BLaER1 (cell line): Measurements from ENCODE around the gene FCN3.

Source experiments
- H3K27ac ChIP-seq: shearing (Covaris generic); formaldehyde crosslinking; 2 replicates; pipeline ENCODE4 v1.8.1; 2022
- H3K27me3 ChIP-seq: shearing (Covaris generic); formaldehyde crosslinking; 2 replicates; pipeline ENCODE4 v1.8.1; 2022
- H3K36me3 ChIP-seq: shearing (Covaris generic); formaldehyde crosslinking; 2 replicates; pipeline ENCODE4 v1.8.1; 2022
- H3K4me1 ChIP-seq: shearing (Covaris generic); formaldehyde crosslinking; 2 replicates; pipeline ENCODE4 v1.8.1; 2022
- H3K4me2 ChIP-seq: shearing (Covaris generic); formaldehyde crosslinking; 2 replicates; pipeline ENCODE4 v1.8.1; 2022
- H3K4me3 ChIP-seq: shearing (Covaris generic); formaldehyde crosslinking; 2 replicates; pipeline ENCODE4 v1.8.1; 2022
- H3K9ac ChIP-seq: shearing (Covaris generic); formaldehyde crosslinking; 2 replicates; pipeline ENCODE4 v1.8.1; 2022
- H3K9me3 ChIP-seq: shearing (Covaris generic); formaldehyde crosslinking; 2 replicates; pipeline ENCODE4 v1.8.1; 2022
- H4K20me1 ChIP-seq: shearing (Covaris generic); formaldehyde crosslinking; 2 replicates; pipeline ENCODE4 v1.8.1; 2022
- Cebpa-rat ChIP-seq: shearing (Covaris generic); IDR thresholded peaks from 2 replicates; pipeline ENCODE4 v1.8.1; 2022

FCN3 gene

GRCh38 chr1:27400082-27400962 is 25.7 kb upstream of the FCN3 start:
- H3K9ac ChIP-seq = no peak overlapping the region
- TF ChIP-seq Cebpa-rat = no peak
- H4K20me1 ChIP-seq = no peaks in the 10 kb centered on the region
- no peaks in the 10 kb centered on the region for H3K36me3 ChIP-seq
- no peak overlapping the region for H3K27ac ChIP-seq
- H3K27me3 ChIP-seq = no peaks in the 10 kb centered on the region
- no peak overlapping the region for H3K4me2 ChIP-seq
- H3K4me1 ChIP-seq = peaks cover 90% of the 10 kb centered on the region
- no peaks in the 10 kb centered on the region for H3K9me3 ChIP-seq
- H3K4me3 ChIP-seq = no peak overlapping the region

- H3K9me3 ChIP-seq = no peaks in the 10 kb centered on the region
- no peaks in the 10 kb centered on the region for H3K36me3 ChIP-seq
- H3K9ac ChIP-seq = peak overlapping the region; percentile 30; the same call in 1 of the 2 replicates
- H3K27ac ChIP-seq = peak overlapping the region; percentile 50
- H3K4me2 ChIP-seq = no peak overlapping the region
- peaks cover 86% of the 10 kb centered on the region for H3K4me1 ChIP-seq
- H3K27me3 ChIP-seq = no peaks in the 10 kb centered on the region
- no peak overlapping the region for H3K4me3 ChIP-seq
- H4K20me1 ChIP-seq = no peaks in the 10 kb centered on the region
- TF ChIP-seq Cebpa-rat = no peak
Observed at GRCh38 chr1:27399251-27400025, 24.8 kb upstream of the FCN3 start.

GRCh38 chr1:27398405-27399149 is 24.0 kb upstream of the FCN3 start:
- Histone ChIP-seq H3K4me2 (no peak overlapping the region), H3K4me3 (no peak overlapping the region), H3K27ac (peak overlapping the region; percentile 50), H3K4me1 (peaks cover 78% of the 10 kb centered on the region), H3K27me3 (no peaks in the 10 kb centered on the region), H3K9me3 (no peaks in the 10 kb centered on the region), H4K20me1 (no peaks in the 10 kb centered on the region), H3K9ac (peak overlapping the region; percentile 30; the same call in 1 of the 2 replicates), H3K36me3 (no peaks in the 10 kb centered on the region)
- no peak for TF ChIP-seq Cebpa-rat

GRCh38 chr1:27397749-27398148 is 23.1 kb upstream of the FCN3 start:
- Histone ChIP-seq H3K4me3 (no peak overlapping the region), H3K36me3 (no peaks in the 10 kb centered on the region), H3K27me3 (no peaks in the 10 kb centered on the region), H3K4me2 (no peak overlapping the region), H4K20me1 (no peaks in the 10 kb centered on the region), H3K4me1 (peaks cover 78% of the 10 kb centered on the region), H3K9me3 (no peaks in the 10 kb centered on the region), H3K27ac (no peak overlapping the region), H3K9ac (no peak overlapping the region)
- no peak for TF ChIP-seq Cebpa-rat

GRCh38 chr1:27397110-27397509 is 22.5 kb upstream of the FCN3 start:
- H3K9me3 ChIP-seq = no peaks in the 10 kb centered on the region
- H3K9ac ChIP-seq = no peak overlapping the region
- H3K4me1 ChIP-seq = peaks cover 78% of the 10 kb centered on the region

GRCh38 chr1:27395441-27396195 is 21.0 kb upstream of the FCN3 start:
- H3K9ac ChIP-seq = no peak overlapping the region
- H3K36me3 ChIP-seq = no peaks in the 10 kb centered on the region
- TF ChIP-seq Cebpa-rat = no peak
- H3K27me3 ChIP-seq = no peaks in the 10 kb centered on the region
- no peak overlapping the region for H3K27ac ChIP-seq
- H3K4me2 ChIP-seq = no peak overlapping the region
- H3K9me3 ChIP-seq = no peaks in the 10 kb centered on the region
- H3K4me1 ChIP-seq = peaks cover 76% of the 10 kb centered on the region
- no peaks in the 10 kb centered on the region for H4K20me1 ChIP-seq
- H3K4me3 ChIP-seq = no peak overlapping the region

More at GRCh38 chr1:27397110-27397509, 22.5 kb upstream of the FCN3 start:
- Histone ChIP-seq H3K27me3 (no peaks in the 10 kb centered on the region), H4K20me1 (no peaks in the 10 kb centered on the region), H3K4me2 (no peak overlapping the region), H3K27ac (no peak overlapping the region), H3K4me3 (no peak overlapping the region), H3K36me3 (no peaks in the 10 kb centered on the region)
- TF ChIP-seq Cebpa-rat = no peak

- Histone ChIP-seq H3K36me3 (no peaks in the 10 kb centered on the region), H3K4me3 (no peak overlapping the region), H3K9ac (no peak overlapping the region), H3K9me3 (no peaks in the 10 kb centered on the region), H4K20me1 (no peaks in the 10 kb centered on the region), H3K4me1 (peaks cover 70% of the 10 kb centered on the region), H3K27me3 (no peaks in the 10 kb centered on the region), H3K27ac (no peak overlapping the region), H3K4me2 (no peak overlapping the region)
- no peak for TF ChIP-seq Cebpa-rat
Observed at GRCh38 chr1:27394925-27395324, 20.3 kb upstream of the FCN3 start.

GRCh38 chr1:27394282-27394658 is 19.6 kb upstream of the FCN3 start:
- H3K27ac ChIP-seq = no peak overlapping the region
- H3K9ac ChIP-seq = no peak overlapping the region
- H3K4me1 ChIP-seq = peaks cover 66% of the 10 kb centered on the region

More at GRCh38 chr1:27394282-27394658, 19.6 kb upstream of the FCN3 start:
- Histone ChIP-seq H3K9me3 (no peaks in the 10 kb centered on the region), H3K4me3 (no peak overlapping the region), H4K20me1 (no peaks in the 10 kb centered on the region), H3K4me2 (no peak overlapping the region), H3K27me3 (no peaks in the 10 kb centered on the region), H3K36me3 (no peaks in the 10 kb centered on the region)
- no peak for TF ChIP-seq Cebpa-rat
